Measurements from ENCODE around the gene PLA2G6.
"Not testable (repeated sequence)": the region's sequence is repeated elsewhere in the genome, so short reads cannot be mapped to it uniquely, and the experiment has no call there.

PLA2G6 gene

DNA sequence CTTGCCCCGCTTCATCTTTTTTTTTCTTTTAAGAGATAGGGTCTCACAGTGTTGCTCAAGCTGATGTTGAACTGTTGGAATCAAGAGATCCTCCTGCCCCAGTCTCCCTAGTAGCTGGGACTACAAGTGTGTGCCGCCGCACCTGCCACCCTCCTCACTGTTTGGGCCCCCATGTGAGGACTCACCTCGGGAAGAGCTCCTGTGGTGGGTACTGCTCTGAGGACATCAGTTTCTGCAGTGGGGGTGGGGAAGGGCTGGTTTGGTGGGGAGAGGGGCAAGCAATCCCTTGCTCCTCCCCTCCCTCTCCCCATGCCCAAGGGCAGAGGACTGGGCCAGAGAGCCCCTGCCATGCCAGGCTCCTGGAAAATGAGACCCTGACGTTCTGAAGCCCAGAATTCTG lies 96.1 kb downstream of the PLA2G6 start:
- DNase-seq (ENCODE audit: low read depth): no peak

DNA sequence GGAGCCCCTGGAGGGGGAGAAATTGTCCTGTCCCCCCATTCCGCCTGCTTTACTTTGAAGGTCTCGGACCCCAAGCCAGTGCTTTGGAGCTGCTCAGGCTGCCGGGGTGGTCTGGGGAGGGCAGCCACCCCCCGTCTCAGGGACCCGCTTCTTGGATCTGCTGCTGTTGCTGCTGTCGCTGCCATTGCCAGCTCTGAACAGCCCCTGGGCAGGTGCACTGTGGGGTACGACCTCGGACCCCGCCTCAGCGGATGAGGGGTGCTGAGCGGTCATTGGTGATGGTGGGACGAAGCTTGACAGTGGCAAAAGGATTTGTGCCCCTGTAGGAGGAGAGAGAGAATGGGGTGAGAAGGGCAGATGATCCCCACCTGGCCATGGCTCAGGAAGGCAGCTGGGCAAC lies 96.6 kb downstream of the PLA2G6 start:
- no peak for DNase-seq (ENCODE audit: low read depth)

DNA sequence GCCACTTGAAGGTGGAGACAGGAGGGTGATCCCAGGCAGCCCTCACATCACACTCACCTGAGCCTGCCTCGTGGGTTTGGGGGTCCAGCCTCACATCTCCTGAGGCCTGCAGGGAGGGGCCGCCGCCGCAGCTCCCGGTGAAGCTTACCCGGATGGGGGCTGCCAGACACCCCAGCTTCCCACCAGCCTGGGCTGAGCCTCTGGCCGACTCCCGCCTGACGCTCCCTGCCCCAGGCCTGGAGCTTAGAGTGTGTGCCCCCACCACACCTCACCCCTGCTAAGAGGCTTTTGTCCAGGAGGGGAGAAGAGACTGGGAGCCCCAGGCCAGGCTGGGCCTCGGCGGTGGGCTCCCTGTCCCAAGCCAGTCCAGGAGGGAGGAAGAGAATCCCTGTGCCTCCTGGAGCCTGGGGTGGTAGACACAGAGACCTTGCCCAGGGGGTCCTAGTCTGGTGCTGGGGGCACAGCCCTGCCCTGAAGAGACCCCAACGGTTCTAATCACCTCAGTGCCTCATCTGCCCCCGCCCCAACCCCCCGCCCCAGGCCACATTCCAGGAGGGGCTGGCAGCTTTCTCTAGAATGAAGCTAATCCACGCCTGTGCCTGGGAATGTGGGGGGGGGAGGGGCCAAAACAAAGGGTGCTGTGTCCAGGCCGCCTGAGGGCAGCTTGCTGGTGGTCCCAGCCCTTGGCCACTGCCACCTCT lies 97.5 kb downstream of the PLA2G6 start, which contains the start of gene SLC16A8:
SLC16A8 (minus strand) TSS at position 254 of the 701 bp plus-strand sequence. CDS start 1,311 bp downstream, outside the sequence.
- no peak for DNase-seq (ENCODE audit: low read depth)

DNA sequence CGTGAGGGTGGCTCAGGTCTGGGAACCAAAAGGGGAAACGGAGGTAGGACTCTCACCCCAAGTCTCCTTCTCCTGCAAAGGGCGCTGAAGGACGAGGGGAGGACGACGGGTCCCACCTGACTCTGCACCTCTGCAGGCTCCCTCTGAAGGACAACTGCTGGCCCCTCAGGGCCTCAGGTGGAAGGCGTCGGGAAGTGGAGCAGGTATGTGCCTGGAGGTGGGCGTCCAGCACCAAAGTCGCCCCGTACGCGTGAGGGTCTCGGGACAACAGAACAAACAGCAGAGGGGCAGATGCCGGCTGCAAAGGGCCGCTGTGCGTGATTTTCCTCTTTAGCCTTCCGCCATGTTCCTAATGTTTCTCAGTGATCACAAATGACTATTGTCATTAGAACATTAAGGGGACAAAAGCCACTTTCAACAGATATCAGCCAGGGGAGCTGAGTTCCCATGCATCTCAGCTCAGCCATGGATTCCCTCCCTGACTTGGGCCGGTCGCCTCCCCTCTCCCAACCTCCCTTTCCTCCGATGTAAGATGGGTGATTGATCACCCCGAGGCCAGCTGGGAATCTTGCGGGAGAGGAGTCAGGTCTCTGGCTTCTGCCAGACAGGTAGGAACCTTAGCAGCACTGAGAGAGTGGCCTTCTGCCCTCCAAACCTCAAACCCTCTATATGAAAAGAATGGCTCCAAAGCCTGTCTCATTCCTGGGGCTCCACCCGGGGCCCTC lies 98.5 kb downstream of the PLA2G6 start:
- DNase-seq (ENCODE audit: low read depth): no peak

DNA sequence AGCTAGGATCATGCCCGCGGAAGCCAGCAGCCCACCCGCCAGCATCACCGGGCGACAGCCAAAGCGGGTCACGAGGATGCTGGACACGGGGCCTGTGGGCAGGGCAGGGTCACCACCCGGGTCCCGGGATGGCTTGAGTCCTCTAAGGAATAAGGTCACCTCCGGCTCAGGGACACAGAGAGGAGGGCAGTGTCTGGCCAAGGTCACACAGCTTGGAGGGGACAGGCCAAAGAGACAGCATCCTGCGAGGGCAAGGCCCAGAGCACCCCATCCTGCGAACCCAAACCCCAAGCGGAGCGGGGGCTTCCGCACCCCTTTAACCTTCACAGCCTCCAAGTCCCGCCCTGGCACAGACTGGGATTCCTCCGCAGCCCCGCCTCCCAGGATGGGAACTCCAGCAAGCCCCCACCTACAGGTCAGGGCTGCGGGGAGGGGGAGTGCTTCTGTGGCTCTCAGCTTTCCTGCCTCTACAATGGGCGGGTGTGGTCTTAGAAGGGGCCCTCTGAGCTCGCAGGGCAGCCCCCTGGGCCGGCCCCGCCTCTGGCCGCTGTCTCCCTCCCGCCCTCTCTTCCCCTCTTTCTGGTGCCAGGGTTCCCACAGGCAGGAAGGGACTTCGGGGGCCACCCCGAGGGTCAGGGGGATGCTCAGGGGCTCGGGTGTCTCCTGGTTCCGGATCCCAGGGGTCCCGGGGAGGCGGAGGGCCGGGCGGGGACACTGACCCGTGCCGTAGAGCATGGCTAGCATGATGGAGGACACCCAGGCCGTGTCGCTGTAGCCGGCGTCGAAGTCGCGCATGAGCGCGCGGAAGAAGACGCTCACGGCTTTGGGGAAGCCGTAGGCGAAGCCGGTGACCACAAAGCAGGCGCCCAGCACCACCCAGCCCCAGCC lies 99.4 kb downstream of the PLA2G6 start:
- no peak for DNase-seq (ENCODE audit: low read depth)

DNA sequence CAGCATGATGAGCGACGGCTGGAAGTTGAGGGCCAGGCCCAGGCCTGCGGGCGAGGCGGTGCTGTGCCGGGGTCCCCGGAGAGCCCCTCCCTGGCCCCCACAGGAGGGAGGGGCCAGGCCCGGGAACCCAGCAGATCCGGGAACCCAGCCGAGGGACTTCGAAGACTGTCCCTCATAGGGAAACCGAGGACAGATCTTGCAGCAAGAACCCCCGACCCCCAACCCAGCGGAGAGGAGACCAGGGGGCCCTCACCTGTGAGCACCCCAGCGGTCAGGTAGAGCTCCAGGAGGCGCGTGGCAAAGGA lies 100.0 kb downstream of the PLA2G6 start:
- no peak for DNase-seq (ENCODE audit: low read depth)

DNA sequence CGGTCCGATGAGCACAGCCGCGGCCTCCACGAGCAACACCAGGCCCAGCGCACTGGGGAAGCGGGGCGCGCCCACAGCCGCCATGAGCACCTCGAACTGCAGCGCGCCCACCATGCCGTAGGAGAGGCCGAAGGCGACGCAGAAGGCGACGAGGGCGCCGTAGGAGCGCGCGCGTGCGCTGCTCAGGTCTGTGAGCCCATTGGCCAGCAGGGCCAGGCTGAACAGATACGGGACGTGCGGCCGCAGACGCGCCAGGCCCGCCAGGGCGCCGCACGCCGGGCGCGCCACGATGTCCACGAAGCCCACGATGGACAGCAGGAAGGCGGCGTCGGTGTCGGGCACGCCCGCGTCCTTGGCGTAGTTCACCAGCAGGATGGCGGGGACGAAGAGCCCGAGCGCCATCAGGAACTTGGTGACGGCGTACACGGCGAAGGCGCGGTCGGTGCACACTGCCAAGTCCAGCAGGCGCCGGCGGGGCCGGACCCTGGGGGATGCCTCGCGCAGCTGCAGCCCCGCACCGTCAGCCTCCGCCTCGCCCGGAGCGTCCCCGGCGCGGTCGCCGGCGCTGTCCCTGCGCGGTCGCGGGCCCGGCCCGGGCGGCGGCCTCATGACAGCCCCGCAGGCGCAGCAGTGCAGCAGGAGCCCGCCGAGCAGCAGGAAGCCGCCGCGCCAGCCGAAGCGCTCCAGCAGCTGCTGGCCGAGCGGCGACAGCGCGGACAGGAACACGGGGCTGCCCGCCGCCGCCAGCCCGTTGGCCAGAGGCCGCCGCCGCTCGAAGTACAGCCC lies 100.6 kb downstream of the PLA2G6 start:
- DNase-seq (ENCODE audit: low read depth): no peak

DNA sequence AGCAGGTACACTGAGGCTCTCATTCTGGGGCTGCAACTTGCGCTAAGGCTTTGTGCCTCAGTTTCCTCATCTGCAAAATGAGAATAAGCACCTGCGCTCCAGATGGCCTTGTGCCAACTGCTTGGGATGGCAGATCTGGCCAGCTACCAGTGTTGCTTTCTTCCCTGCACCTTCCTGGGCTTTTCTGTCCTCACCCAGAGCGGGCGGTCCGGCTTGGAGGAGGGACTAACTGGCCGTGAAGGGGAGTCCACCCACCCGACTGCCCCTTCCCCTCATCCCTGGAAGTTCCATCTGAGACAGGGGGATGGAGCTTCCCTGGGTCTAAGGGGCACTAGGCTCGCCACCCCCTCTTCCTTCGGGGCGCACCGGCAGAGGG lies 101.2 kb downstream of the PLA2G6 start:
- DNase-seq (ENCODE audit: low read depth): no peak

DNA sequence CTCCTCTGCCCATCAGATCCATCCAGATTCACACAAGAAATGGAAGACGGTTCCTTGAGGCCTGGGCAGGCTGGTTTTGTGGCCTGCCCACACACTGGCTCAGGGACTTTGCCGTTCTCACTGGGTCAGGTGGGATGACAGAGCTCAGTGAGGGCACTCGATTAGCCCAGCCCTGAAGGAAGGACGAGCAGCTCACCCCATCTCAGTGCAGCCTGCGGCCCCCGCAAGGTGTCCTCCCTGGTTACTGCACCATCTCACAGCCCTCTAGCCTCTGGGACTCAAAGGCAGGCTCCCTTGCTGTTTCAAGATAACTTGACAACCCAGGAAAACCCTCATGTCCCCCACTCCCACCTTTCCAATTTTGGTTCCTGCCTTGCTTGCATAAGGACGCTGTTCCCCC lies 101.8 kb downstream of the PLA2G6 start:
- no peak for DNase-seq (ENCODE audit: low read depth)

DNA sequence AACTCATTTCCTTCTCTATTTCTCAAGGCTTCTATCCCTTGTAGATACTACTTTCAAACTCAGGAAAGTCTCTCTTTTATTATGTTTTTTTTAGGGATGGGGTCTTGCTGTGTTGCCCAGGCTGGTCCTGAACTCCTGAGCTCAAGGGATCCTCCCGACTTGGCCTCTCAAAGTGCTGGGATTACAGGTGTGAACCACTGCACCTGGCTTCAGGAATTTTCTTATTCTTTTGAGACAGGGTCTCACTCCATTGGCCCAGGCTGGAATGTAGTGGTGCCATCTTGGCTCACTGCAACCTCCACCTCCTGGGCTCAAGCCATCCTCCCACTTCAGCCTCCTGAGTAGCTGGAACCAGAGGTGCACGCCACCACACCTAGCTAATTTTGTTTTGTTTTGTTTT lies 102.4 kb downstream of the PLA2G6 start:
- not testable (repeated sequence) for DNase-seq (ENCODE audit: low read depth)

DNA sequence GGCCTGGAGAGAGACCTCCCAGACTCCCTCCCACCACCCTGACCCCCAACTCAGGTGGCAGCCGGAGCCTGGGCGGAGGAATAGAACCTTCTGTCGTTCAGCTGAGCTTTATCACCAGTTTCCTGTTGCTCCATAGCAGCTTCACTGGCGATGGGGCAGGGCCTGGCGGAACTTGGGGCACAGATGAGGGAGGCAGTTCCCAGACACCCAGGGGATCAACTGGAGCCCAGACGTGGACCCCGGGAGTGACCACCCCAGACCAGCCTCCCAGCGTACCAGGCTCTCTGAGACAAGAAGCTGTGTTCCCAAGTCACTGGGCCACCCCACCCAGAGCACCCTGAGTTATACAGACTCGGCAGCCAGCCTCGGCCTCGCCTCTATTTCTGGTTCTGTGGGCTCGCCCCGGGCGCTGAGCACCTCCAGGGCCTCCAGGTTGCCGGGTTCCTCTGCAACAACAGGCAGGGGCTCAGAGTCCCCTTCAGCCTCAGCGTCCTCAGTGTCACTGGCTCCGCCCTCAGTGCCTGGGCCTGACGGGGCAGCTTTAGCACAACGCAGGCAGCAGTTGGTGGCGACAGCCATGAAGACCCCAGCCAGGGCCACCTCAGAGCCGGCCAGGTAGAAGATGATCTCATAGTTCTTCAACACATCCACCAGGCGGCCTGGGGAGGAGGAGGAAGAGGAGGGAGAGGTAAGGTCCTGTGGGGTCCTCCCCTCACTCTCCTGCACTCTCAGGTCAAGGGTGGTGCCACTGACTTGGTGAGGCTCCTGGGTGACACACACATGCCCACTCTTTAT lies 103.4 kb downstream of the PLA2G6 start:
- no peak for DNase-seq (ENCODE audit: low read depth)

DNA sequence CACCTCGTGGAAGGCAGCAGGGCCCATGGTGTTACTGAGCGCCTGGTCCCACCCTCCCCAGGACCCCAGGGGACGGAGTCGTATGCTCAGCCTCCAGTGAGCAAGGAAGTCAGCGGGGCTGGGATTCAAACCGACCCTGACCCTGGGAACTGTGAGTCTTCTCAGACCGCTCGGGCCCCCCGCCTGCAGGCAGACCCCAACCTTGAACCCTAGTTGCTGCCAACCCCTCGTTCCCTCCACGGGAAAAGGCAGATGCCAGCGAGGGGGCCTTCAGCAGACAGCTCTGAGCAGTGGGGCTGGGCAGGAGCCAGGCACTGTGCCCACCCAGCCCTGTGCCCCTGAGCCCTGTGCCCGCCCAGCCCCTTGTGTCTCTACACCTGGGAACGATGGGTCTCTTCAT lies 104.0 kb downstream of the PLA2G6 start:
- no peak for DNase-seq (ENCODE audit: low read depth)

DNA sequence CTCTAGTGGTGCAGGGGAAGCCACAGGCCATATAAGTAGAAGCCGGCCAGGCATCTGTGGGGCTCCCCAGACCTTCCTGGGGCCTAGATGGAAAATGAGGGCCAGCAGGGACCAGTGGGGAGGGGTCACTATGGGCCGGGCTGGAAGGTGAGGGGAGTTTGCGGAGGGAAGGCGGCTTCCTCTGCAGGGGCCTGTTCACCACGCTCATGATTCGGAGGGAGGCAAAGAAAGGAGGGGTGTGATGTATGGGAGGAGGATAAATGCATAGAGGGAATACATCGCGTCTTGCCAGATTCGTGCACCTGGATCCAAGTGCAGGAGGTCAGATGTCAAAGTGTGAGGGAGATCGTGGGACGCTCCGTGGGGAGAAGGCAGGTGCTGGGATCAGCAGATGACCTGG lies 104.5 kb downstream of the PLA2G6 start:
- no peak for DNase-seq (ENCODE audit: low read depth)

DNA sequence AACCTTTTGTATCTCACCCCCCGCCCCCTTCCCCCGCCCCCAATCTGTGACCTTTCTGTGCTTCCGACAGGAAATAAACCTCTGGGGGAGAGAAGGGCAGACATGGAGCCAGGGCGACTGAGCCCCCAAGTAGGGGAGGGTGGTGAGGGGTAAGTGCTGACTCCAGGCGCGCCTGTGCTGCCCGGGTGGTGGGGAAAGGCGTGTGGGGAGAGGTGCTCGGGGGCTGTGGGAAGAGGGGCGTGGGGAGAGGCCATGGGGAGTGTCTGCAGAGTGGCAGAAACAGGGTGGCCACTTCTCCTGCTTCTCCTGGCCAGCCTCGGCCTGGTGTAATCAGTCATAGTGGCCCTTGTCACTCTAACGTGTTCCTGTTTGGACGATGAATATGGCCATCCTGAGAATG lies 105.7 kb downstream of the PLA2G6 start:
- DNase-seq (ENCODE audit: low read depth): no peak

DNA sequence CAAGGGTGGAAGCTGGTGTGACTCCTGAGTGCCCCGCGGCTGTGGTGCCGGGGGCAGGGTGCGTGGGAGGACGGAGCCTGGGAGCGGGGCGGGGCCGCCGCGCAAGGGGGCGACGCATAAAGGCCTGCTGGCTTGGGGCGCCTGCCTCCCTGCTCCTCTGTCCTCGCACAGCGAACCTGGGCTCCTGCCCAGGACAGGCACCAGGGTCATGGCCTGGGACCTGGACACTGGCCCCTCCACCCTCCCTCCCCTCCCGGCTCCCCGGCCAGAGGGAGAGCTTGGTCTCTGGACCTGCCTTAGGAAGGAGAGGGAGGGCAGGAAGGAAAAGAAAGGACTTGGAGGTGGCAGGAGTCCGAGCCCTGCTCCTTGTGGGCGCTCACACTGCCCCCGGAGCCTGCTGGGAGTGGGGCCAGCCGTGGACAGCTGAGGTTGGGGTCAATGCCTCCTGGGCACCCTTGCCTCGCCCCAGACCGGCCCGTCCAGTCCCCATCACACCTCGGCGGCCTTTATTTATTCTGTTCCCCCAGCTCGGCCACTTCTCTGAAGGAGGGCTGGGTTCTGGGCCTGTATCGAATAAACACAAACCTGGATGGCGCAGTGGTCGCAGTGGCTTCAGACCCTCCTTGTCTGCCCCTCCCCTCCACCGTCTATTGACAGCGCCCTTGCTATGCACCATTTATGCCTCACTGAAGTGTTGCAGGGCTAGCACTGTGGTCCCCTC lies 106.4 kb downstream of the PLA2G6 start:
- no peak for DNase-seq (ENCODE audit: low read depth)

DNA sequence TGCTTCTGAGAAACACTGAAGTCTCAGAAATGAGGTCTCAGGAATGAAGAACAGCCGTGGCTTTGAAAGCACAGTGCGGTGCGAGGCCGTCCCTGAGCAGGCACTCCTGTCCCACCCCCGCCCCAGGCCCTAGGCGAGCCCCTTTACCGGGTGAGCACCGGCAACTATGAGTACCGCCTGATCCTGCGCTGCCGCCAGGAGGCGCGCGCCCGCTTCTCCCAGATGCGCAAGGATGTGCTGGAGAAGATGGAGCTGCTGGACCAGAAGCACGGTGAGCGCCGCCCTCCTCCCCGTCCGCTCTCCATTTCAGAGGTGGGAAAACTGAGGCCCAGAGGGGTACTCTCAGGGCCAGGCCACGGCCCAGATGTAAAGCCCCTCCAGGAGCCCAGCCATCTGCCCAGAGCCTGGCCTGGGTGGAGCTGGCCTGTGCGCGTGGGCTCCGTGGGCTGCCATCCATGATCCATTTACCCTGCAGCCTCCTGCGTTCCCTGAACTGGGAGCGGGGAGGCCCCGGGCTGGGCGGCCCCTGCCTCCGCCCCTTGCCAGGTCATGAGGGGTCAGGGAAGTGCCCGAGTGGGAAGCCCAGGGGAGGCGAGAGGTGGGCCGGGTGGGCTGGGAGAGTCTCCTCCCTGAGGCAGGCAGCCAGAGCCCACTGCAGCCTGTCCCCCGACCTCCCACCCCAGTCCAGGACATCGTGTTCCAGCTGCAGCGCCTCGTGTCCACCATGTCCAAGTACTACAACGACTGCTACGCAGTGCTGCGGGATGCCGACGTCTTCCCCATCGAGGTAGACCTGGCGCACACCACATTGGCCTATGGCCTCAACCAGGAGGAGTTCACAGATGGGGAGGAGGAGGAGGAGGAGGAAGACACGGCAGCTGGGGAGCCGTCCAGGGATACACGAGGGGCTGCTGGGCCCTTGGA lies 107.2 kb downstream of the PLA2G6 start:
- no peak for DNase-seq (ENCODE audit: low read depth)

DNA sequence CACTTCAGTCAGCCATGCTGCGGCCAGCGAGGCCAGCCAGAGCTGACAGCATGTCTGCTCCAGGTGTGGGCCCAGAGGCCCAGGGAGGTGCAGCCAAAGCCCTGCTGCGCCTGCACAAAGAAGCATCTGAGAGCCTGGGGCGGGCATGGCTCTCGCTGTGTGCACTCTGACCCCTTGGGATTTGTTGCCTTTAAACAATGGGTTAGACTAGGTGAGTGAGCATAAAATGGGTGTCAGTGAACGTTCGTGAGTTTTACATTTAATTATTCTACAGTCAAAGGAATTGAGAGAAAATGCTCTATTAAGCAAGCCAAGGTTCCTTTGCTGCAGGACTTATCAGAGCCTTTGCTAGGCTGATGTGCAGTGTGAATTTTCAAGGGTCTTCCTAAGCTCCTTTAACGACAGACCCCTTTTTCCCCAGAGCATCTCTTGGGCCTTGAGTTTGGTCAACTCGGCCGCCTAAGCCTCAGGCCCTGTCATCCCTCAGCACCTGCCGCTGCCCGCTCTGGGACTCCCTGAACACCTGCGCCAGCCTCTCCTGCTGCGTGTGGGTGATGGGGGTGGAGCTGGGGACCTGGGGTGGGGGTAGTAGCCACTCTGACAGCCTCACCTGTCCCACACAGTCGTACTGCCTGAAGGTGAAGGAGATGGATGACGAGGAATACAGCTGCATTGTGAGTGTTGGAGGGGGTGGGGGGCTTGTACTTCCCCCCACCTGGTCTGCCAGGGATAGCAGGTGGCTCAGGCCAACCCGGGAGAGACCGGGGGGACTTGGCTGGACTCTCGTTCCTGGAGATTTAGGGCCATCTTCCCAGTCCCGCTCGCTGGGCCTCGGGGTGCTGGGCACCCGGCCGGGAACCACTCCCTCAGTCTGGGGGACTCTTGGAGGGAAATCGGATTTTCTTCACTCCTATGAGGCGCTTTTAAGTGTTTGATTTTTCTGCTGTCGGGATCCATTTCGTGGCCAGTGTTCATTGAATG lies 108.2 kb downstream of the PLA2G6 start:
- no peak for DNase-seq (ENCODE audit: low read depth)
